Stimulated activated CD8-positive, alpha-beta memory T cell treated with anti-CD3 and anti-CD28 coated beads, Interleukin-7, amount 100 ng/mL, for 4 hours (primary cell): ENCODE measurements around the gene ERC2.

Experiments
- DNase-seq, 2 donors: peaks; one replicate each; pipeline ENCODE4 v3.0.0-alpha.2; 2020; ENCODE audit warnings: low read depth in 2 of 2

The ERC2 gene

GRCh38 chr3:55749036-55749435 lies 719.2 kb downstream of the ERC2 start:
- DNase-seq = no peak

- no peak for DNase-seq
Measured at GRCh38 chr3:55746808-55747413, 721.4 kb downstream of the ERC2 start.

GRCh38 chr3:55742832-55743136 lies 725.5 kb downstream of the ERC2 start:
- DNase-seq = no peak

GRCh38 chr3:55742022-55742831 lies 726.0 kb downstream of the ERC2 start:
- DNase-seq = no peak

GRCh38 chr3:55737186-55737585 lies 731.1 kb downstream of the ERC2 start:
- no peak for DNase-seq

- no peak for DNase-seq
Measured at GRCh38 chr3:55735976-55736375, 732.3 kb downstream of the ERC2 start.

GRCh38 chr3:55731741-55732140 lies 736.5 kb downstream of the ERC2 start:
- no peak for DNase-seq

GRCh38 chr3:55729546-55729945 lies 738.7 kb downstream of the ERC2 start:
- no peak for DNase-seq

GRCh38 chr3:55728461-55729100 lies 739.7 kb downstream of the ERC2 start:
- DNase-seq = no peak

- no peak for DNase-seq
Measured at GRCh38 chr3:55726501-55726775, 741.8 kb downstream of the ERC2 start.

GRCh38 chr3:55725681-55726500 lies 742.4 kb downstream of the ERC2 start:
- no peak for DNase-seq

- DNase-seq = no peak
Measured at GRCh38 chr3:55724821-55725220, 743.4 kb downstream of the ERC2 start.

GRCh38 chr3:55724407-55724784 lies 743.9 kb downstream of the ERC2 start:
- no peak for DNase-seq

- no peak for DNase-seq
Measured at GRCh38 chr3:55723653-55724406, 744.4 kb downstream of the ERC2 start.

GRCh38 chr3:55721716-55722484 lies 746.4 kb downstream of the ERC2 start:
- DNase-seq = no peak

- no peak for DNase-seq
Measured at GRCh38 chr3:55720614-55721013, 747.7 kb downstream of the ERC2 start.

- DNase-seq = no peak
Measured at GRCh38 chr3:55719508-55719907, 748.8 kb downstream of the ERC2 start.

GRCh38 chr3:55719006-55719405 lies 749.3 kb downstream of the ERC2 start:
- DNase-seq = no peak

GRCh38 chr3:55718521-55718921 lies 749.7 kb downstream of the ERC2 start:
- no peak for DNase-seq

GRCh38 chr3:55718074-55718473 lies 750.2 kb downstream of the ERC2 start:
- DNase-seq = no peak

GRCh38 chr3:55717481-55717880 lies 750.8 kb downstream of the ERC2 start:
- DNase-seq = no peak
